Kidney (tissue), 14 donors: Measurements from ENCODE around the gene CXCL16. TPM values are rescaled to one million over a fixed set of nuclear protein-coding genes. Genes with fewer than 3 reads are reported as not detected.

ENCODE experiments used
- DNase-seq, 5 donors: peaks; one replicate each; pipeline ENCODE4 v3.0.0-alpha.2; 2013 to 2020
- FAIRE-seq: peaks from 2 replicates; lab custom pipeline; 2012; peaks lifted over from hg19 to GRCh38; lab: Jason Lieb, UNC
- H3K27ac ChIP-seq, 2 donors: one replicate each; pipeline ENCODE4 v1.7.0; 2013; ENCODE audit warnings: low read depth in 2 of 2, low read length in 2 of 2, inconsistent platforms in 1 of 2
- H3K27me3 ChIP-seq: one replicate; pipeline ENCODE4 v1.7.1; 2013; ENCODE audit warnings: low read length, inconsistent platforms; ENCODE audit not compliant: control insufficient read depth, insufficient read depth
- H3K36me3 ChIP-seq, 3 donors: one replicate each; pipeline versions ENCODE4 v1.7.0 to v1.7.1; 2013; ENCODE audit warnings: low read length in 3 of 3, control low read depth in 1 of 3, inconsistent platforms in 1 of 3; ENCODE audit not compliant: insufficient read depth in 3 of 3, control insufficient read depth in 2 of 3
- H3K4me1 ChIP-seq, 3 donors: one replicate each; pipeline versions ENCODE4 v1.7.0 to v1.7.1; 2013; ENCODE audit warnings: low read length in 3 of 3, inconsistent platforms in 1 of 3, low read depth in 1 of 3; ENCODE audit not compliant: control insufficient read depth in 2 of 3, insufficient read depth in 2 of 3
- H3K4me3 ChIP-seq, 3 donors: one replicate each; pipeline versions ENCODE4 v1.7.0 to v1.8.1; 2013; ENCODE audit warnings: low read length in 3 of 3, control low read depth in 1 of 3, inconsistent platforms in 1 of 3
- H3K9ac ChIP-seq, 3 donors: one replicate each; pipeline versions ENCODE4 v1.7.0 to v1.7.1; 2013; ENCODE audit warnings: low read length in 3 of 3, control low read depth in 1 of 3, inconsistent platforms in 1 of 3
- H3K9me3 ChIP-seq, 3 donors: one replicate each; pipeline versions ENCODE4 v1.7.0 to v1.7.1; 2013; ENCODE audit warnings: low read length in 3 of 3, control low read depth in 1 of 3, inconsistent platforms in 1 of 3; ENCODE audit not compliant: control insufficient read depth in 2 of 3, insufficient read depth in 1 of 3
- intact Hi-C: fragments of 100-400 bp; cut with DNase I; formaldehyde crosslinking; loops from one replicate; pipeline ENCODE4 v1.11.1; 2022
- polyA plus RNA-seq: library from polyadenylated mRNA; stranded (reverse); fragments of 350-450 nt; fragmentation: Illumina TruSeq; extraction: RNeasy Lipid Tissue Mini Kit (QIAGEN cat#74804); gene quantifications from one replicate; pipeline ENCODE4 v1.2.3, GENCODE V29; 2014; ENCODE audit warnings: low read depth, low replicate concordance; ENCODE audit not compliant: insufficient read depth
- total RNA-seq: library from RNA; stranded (reverse); fragmentation: NEBNext Ultra II Directional; extraction: Animal tissue kit (Norgen Biotek cat#: 25700); gene quantifications from one replicate; pipeline ENCODE4 v1.2.1, GENCODE V29; 2021
- TF ChIP-seq, protein P1 (sequence below): IDR thresholded peaks from 3 replicates; pipeline ENCODE4 v1.5.1; 2012; ENCODE audit warnings: mild to moderate bottlenecking, moderate library complexity, borderline replicate concordance; ENCODE audit not compliant: insufficient read depth; ENCODE audit errors: extremely low read depth
- donor health status: control.
- donor health status: control.
- donor health status: control.
- donor health status: control.
- donor health status: control.
- donor health status: DM: yes; HTN: yes; CAD: no.
- donor health status: Normal renal cell carcinoma (clear cell type).

CXCL16 gene
- total and polyA plus RNA-seq, 2 donors from 2014 or later, result 22.5 to 83.0 TPM

DNA sequence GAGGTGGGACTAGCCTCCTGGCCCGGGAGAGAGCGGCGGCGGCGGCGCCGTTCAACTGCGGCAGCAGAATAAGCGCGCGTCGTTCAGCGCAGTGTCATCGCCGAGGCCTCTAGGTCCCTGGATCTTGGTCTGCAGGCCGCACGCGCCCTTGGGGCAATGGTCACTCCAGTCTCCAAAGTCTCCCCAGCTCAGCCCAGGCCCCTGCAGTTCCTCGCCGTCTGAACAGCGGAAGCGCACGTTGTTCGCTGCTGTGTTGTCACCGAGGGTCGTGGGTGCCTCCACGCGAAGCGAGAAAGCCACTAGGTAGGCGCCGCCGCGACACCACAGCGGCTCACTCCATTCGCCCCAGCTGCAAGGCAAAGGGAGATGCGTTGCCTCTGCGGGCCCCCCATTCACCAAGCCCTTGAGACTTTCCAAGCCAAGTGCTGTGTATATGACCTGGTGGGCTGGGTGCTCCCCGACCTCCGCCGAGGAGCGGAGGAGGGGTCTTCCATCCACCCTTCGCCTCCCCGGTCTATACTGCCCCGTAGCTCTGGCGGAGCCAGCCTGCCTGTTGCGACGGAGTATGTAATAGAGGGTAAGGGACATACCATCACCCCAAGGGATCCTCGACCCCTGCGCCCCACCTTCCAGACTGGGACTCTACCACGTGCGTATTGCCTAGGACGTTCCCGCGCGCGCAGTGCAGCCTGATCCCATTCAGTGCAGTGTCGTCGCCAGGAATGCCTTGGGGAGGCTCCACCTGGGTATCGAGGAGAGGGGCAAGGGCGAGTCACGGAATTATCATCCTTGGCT, 45.8 kb upstream of the CXCL16 start:
- intact Hi-C loops, result loop anchor here (5.0 kb wide), 1 partner anchor 97 kb away; no protein-coding TSS in a partner anchor
- TF ChIP-seq, protein P1, sequence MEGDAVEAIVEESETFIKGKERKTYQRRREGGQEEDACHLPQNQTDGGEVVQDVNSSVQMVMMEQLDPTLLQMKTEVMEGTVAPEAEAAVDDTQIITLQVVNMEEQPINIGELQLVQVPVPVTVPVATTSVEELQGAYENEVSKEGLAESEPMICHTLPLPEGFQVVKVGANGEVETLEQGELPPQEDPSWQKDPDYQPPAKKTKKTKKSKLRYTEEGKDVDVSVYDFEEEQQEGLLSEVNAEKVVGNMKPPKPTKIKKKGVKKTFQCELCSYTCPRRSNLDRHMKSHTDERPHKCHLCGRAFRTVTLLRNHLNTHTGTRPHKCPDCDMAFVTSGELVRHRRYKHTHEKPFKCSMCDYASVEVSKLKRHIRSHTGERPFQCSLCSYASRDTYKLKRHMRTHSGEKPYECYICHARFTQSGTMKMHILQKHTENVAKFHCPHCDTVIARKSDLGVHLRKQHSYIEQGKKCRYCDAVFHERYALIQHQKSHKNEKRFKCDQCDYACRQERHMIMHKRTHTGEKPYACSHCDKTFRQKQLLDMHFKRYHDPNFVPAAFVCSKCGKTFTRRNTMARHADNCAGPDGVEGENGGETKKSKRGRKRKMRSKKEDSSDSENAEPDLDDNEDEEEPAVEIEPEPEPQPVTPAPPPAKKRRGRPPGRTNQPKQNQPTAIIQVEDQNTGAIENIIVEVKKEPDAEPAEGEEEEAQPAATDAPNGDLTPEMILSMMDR, result no peak
- FAIRE-seq (no peak), DNase-seq (peak in 2 of 5 donors; percentile 42 to 59)
- peaks cover 0 to 22% (median 9%) of the 10 kb centered on the region in 3 donors for H3K4me1 ChIP-seq
- H3K4me3 ChIP-seq, result peak overlapping the region in 1 of 3 donors; percentile 47
- no peak overlapping the region for H3K27ac ChIP-seq
- no peaks in the 10 kb centered on the region for H3K9me3 ChIP-seq
- peak overlapping the region in 1 of 3 donors; percentile 51 for H3K9ac ChIP-seq
- H3K36me3 ChIP-seq, result no peaks in the 10 kb centered on the region
- peaks cover 24% of the 10 kb centered on the region for H3K27me3 ChIP-seq

DNA sequence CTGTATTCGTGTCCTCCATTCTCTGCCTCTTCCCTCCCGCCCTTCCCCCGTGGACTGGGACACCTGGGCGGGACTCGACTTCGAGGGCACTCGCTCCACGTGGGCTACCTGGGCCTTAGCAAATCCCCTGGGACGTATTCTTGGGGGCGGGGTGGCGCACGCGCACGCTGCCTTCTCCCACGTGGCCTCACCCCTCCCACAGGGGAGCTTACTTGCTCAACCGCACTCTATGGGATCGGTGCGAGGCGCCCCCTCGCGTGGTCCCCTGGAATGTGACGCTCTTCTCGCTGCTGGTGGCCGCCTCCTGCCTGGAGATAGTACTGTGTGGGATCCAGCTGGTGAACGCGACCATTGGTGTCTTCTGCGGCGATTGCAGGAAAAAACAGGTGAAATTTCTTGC, 42.9 kb upstream of the CXCL16 start:
- Histone ChIP-seq H3K4me3 (no peak overlapping the region), H3K36me3 (no peaks in the 10 kb centered on the region), H3K9me3 (no peaks in the 10 kb centered on the region), H3K27me3 (peaks cover 24% of the 10 kb centered on the region), H3K4me1 (peaks cover 0 to 11% (median 0%) of the 10 kb centered on the region in 3 donors), H3K27ac (no peak overlapping the region), H3K9ac (no peak overlapping the region)
- DNase-seq (peak in 1 of 5 donors; percentile 61), FAIRE-seq (no peak)
- intact Hi-C loops, result no loop called here
- TF ChIP-seq, protein P1, result no peak

DNA sequence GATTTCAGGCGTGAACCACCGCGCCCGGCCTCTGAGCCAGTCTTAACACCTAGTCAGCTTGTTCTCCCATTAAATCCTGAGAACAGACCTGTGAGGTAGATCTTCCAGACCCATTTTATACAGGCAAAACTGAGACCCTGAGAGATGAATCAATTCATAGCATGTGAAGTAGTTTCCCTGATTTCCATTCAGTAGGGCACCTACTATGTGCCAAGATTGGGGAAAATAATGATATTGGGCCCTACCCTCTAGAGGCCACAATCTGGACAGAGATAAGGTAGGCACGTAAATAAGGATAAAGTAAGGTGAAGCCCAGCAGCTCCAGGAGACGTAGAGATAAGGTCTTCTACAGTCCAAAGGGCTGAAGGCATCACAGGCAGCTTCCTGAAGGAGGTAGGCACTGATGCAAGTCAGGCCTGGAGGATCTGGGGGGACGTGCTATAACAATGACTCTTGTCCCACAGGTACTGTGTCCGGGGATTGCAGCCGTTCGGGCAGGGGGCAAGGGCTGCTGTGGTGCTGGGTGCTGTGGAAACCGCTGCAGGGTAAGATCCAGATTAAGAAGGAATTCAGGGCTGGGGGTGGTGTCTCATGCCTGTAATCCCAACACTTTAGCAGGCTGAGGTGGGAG, 40.7 kb upstream of the CXCL16 start:
- Histone ChIP-seq H3K27ac (no peak overlapping the region), H3K4me1 (peaks cover 0 to 3% (median 0%) of the 10 kb centered on the region in 3 donors), H3K9ac (no peak overlapping the region), H3K27me3 (peaks cover 18% of the 10 kb centered on the region), H3K9me3 (no peaks in the 10 kb centered on the region), H3K36me3 (no peaks in the 10 kb centered on the region), H3K4me3 (no peak overlapping the region)
- intact Hi-C loops, result no loop called here
- DNase-seq (peak in 1 of 5 donors; percentile 59), FAIRE-seq (no peak)
- TF ChIP-seq, protein P1, result no peak
